GM18858 (cell line): Measurements from ENCODE around the gene ZNF692.
"Not testable (repeated sequence)": the region's sequence is repeated elsewhere in the genome, so short reads cannot be mapped to it uniquely, and the experiment has no call there.

Source experiments
- ATAC-seq: cut with Tn5 transposase; IDR thresholded peaks from one replicate; pipeline ENCODE4 v1.9.1; 2021; ENCODE audit not compliant: unreplicated experiment

Gene ZNF692

DNA sequence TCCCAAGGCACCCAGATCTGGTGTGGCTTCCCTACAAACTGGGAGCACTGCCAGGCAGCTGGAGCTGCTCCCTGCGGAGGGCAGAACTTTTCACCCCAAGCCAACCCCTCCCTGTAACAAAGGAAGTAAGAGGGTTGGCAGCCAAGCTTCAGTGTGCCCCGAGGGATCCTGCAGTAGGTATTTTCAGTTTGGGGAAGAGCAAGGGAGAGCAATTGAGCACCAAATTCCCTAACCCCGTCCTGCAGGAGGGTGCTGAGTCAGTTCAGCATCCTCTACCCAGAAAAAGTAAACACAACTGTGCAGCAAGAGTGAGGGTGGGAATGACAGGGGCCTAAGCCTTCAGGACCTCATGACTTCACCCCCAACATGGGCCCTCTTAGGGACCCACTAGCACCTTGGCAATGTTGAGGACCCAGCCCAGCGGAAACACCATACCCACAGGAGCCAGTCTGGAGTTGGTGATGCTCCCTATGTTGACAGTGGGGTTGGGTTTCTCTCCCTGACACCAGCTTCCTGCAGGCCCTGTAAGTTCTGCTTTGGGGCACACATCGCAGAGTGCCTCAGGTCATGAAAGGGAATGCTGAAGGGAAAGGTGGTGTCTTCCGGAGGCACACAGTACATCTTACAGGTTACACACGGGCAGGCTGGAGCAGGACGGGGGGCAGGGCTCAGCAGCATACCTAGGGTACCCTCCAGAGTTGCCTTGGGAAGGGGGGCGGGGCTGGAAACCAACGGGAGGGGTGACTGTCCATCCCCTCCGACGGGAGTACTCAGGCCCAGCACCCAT, 48.0 kb downstream of the ZNF692 start:
- ATAC-seq, result no peak

DNA sequence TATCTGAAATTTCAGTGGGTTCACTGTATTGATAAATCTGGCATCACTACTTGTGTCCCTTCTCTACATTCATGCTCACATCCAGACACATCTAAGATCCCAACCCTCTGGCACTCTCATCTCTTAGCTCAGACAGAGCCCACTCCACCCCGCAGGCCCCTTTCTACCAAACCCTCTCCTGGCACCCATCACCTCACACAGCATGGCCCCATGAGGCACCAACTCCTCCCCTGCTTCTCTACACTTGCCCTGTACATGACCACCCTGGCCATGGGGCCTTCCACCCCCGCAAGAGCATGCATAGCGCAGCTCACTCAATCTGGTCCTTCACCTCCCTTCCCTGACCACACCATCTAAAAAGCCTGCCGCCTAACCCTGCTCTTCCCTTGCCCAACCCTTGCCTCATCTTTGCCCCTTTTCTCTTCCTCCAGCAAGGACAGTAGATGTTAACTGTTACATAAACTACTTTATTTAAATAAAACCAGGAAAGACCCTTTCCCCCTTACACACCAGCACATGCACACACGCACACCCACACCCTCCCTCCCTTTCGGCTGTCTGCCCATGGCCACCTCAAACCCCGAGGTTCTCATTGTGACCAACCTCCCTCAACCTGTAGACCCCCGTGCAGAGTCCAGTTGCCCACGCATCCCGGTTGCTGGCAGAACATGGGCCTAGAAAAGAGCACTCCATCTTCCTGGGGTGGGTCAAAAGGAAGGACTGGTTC, 48.7 kb downstream of the ZNF692 start:
- no peak for ATAC-seq

- no peak for ATAC-seq
Measured at GRCh38 chr1:248808876-248809275, 50.0 kb downstream of the ZNF692 start.

DNA sequence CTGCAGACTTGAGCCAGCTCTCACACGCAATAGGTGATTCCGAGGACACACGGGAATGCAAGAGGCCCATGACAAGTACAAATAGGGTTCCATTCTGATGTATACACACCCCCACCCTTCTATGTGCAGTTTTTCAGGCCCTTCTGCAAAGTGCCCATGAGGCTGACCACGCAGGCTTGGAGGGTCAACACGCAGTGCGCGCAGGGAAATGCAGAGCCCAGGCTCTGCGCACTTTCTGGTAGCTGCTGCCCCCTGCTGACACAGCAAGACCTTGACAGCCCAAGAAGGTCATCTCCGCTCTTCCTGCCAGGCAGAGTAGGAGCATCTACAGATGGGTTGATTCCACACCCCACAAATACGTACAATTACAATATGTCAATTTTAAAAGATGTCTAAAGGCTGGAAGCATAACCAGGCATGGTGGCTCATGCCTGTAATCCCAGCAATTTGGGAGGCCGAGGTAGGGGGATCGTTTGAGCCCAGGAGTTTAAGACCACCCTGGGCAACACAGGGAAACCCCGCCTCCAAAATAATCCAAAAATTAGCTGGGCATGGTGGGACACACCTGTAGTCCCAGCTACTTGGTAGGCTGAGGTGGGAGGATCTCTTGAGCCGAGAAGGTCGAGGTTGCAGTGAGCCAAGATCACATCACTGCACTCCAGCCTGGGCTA, 51.7 kb downstream of the ZNF692 start:
- no peak for ATAC-seq

- no peak for ATAC-seq
Measured at GRCh38 chr1:248805876-248806275, 53.0 kb downstream of the ZNF692 start.

DNA sequence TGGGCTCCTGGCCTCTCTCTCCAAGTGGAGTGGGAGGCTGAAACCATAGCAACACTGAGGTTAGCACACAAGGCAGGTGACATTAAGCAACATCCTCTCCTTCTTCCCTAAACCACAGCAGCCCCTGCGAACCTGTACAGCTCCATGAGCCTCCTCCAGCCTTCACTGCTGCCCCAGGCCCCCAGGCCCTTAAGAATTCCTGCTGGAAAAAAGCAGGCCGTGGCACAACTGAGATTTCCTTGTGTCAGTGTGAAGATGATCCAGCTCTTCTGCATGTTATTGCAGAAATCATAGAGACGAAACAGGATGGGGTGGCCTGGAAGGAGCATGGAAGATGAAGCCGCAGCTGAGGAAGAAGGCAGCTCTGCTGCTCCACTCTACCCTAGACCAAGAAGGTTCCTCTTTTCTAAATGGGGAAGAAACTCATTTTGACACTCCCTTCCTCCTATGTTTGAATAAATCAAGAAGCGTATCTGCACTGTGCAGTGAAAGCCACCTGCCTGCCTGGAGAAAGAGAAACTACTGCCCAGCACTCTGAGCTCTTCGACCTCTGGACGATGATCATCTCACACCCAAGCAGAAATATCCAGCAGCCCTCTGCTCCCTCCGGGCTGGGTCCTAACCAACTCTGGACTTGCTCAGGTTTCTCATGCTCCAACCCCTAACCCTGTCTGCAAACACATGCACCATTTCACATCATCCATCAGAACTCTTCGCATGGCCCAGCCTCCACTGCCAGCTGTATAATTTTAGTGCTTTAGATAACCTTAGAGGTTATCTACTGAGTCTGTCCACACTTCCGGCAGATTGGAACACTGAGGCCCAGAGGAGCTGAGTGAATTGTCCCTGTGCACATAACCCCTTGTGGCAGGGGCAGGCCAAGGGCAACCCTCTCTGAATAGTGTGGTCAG, 53.9 kb downstream of the ZNF692 start:
- ATAC-seq, result peak; percentile 94

DNA sequence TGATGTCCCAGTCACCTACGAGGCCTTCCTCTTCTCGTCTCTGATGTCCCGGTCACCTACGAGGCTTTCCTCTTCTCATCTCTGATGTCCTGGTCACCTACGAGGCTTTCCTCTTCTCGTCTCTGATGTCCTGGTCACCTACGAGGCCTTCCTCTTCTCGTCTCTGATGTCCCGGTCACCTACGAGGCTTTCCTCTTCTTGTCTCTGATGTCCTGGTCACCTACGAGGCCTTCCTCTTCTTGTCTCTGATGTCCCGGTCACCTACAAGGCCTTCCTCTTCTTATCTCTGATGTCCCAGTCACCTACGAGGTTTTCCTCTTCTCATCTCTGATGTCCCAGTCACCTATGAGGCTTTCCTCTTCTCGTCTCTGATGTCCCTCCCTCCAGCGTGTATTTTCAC, 55.4 kb downstream of the ZNF692 start:
- ATAC-seq, result not testable (repeated sequence)

- ATAC-seq, result no peak
Measured at GRCh38 chr1:248802454-248802853, 56.4 kb downstream of the ZNF692 start.

GRCh38 chr1:248800459-248800858, 58.4 kb downstream of the ZNF692 start:
- ATAC-seq, result no peak
